Measurements from ENCODE around the gene DUSP14. TPM values are rescaled to one million over a fixed set of nuclear protein-coding genes. Genes with fewer than 3 reads are reported as not detected.

The DUSP14 gene
- total RNA-seq, 1 donor from 2014 or later = 4.6 TPM

GRCh38 chr17:37519251-37519985 lies 29.7 kb downstream of the DUSP14 start:
- intact Hi-C loops (cut with DNase I) = no loop called here
- H3K27ac ChIP-seq = no peak overlapping the region
- no peak for DNase-seq (ENCODE audit: low spot score in 2 of 2)
- no peak overlapping the region for H3K4me3 ChIP-seq
- H3K27me3 ChIP-seq = no peaks in the 10 kb centered on the region
- H3K36me3 ChIP-seq = peaks cover 64 to 73% of the 10 kb centered on the region in 2 donors
- no peaks in the 10 kb centered on the region for H3K9me3 ChIP-seq
- TF ChIP-seq, protein P1, sequence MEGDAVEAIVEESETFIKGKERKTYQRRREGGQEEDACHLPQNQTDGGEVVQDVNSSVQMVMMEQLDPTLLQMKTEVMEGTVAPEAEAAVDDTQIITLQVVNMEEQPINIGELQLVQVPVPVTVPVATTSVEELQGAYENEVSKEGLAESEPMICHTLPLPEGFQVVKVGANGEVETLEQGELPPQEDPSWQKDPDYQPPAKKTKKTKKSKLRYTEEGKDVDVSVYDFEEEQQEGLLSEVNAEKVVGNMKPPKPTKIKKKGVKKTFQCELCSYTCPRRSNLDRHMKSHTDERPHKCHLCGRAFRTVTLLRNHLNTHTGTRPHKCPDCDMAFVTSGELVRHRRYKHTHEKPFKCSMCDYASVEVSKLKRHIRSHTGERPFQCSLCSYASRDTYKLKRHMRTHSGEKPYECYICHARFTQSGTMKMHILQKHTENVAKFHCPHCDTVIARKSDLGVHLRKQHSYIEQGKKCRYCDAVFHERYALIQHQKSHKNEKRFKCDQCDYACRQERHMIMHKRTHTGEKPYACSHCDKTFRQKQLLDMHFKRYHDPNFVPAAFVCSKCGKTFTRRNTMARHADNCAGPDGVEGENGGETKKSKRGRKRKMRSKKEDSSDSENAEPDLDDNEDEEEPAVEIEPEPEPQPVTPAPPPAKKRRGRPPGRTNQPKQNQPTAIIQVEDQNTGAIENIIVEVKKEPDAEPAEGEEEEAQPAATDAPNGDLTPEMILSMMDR (IDR thresholded peaks at IDR 0.05) = no peak
- H3K4me1 ChIP-seq = no peaks in the 10 kb centered on the region

- Histone ChIP-seq H3K4me3 (no peak overlapping the region), H3K27me3 (no peaks in the 10 kb centered on the region), H3K9me3 (no peaks in the 10 kb centered on the region), H3K36me3 (peaks cover 64 to 72% of the 10 kb centered on the region in 2 donors), H3K27ac (no peak overlapping the region), H3K4me1 (no peaks in the 10 kb centered on the region)
- TF ChIP-seq, protein P1 (IDR thresholded peaks at IDR 0.05) = no peak
- intact Hi-C loops (cut with DNase I) = no loop called here
- DNase-seq (ENCODE audit: low spot score in 2 of 2) = no peak
These were observed 30.5 kb downstream of the DUSP14 start for GRCh38 chr17:37520174-37520573.

DNA sequence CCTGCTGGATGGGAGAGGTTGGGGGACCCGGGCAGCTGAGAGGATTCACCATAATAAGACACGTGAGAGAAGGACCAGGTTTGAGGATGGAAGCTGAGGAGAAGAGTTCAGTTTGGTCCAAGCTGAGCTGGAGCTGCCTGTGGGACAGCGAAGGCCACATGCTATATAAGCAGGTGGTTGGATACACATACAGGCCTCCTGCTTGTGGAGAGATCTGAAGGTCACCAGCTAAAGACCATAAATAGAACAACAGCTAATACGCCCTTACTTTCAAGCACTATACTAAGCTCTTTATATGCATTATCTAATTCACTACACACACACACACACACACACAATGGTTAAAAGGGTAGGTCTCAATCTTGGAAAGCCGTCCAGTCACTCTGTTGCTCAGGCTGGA lies 32.1 kb downstream of the DUSP14 start:
- no peaks in the 10 kb centered on the region for H3K4me1 ChIP-seq
- DNase-seq (ENCODE audit: low spot score in 2 of 2) = no peak
- peaks cover 53 to 69% of the 10 kb centered on the region in 2 donors for H3K36me3 ChIP-seq
- intact Hi-C loops (cut with DNase I) = no loop called here
- TF ChIP-seq, protein P1 (IDR thresholded peaks at IDR 0.05) = no peak
- no peaks in the 10 kb centered on the region for H3K9me3 ChIP-seq
- no peak overlapping the region for H3K4me3 ChIP-seq
- H3K27ac ChIP-seq = no peak overlapping the region
- no peaks in the 10 kb centered on the region for H3K27me3 ChIP-seq

- Histone ChIP-seq H3K27me3 (no peaks in the 10 kb centered on the region), H3K27ac (no peak overlapping the region), H3K4me3 (no peak overlapping the region), H3K36me3 (peaks cover 33 to 64% of the 10 kb centered on the region in 2 donors), H3K9me3 (no peaks in the 10 kb centered on the region), H3K4me1 (no peaks in the 10 kb centered on the region)
- DNase-seq (ENCODE audit: low spot score in 2 of 2) = no peak
- TF ChIP-seq, protein P1 (IDR thresholded peaks at IDR 0.05) = no peak
- intact Hi-C loops (cut with DNase I) = no loop called here
These were observed 34.1 kb downstream of the DUSP14 start for GRCh38 chr17:37523715-37524219.

- TF ChIP-seq, protein P1 (IDR thresholded peaks at IDR 0.05) = peak in 2 of 3 experiments; percentile 8 to 36
- no peak for DNase-seq (ENCODE audit: low spot score in 2 of 2)
- Histone ChIP-seq H3K27me3 (no peaks in the 10 kb centered on the region), H3K9me3 (no peaks in the 10 kb centered on the region), H3K36me3 (peaks cover 42 to 68% of the 10 kb centered on the region in 2 donors), H3K4me1 (no peaks in the 10 kb centered on the region), H3K27ac (no peak overlapping the region), H3K4me3 (no peak overlapping the region)
- intact Hi-C loops (cut with DNase I) = no loop called here
These were observed 37.7 kb downstream of the DUSP14 start for GRCh38 chr17:37527249-37527851.
